Choroid plexus epithelial cell (primary cell): ENCODE measurements around the gene UBE2D1.
"Not testable (repeated sequence)": the region's sequence is repeated elsewhere in the genome, so short reads cannot be mapped to it uniquely, and the experiment has no call there.

Experiments used
- DNase-seq: peaks from one replicate; pipeline ENCODE4 v3.0.0-alpha.2; 2010; ENCODE audit warnings: low read depth
- H3K4me3 ChIP-seq: 2 replicates; pipeline ENCODE4 v1.5.1; 2011; ENCODE audit warnings: low read depth, mild to moderate bottlenecking, control low read depth, low read length, moderate library complexity
- TF ChIP-seq, protein P1 (sequence below): conservative IDR thresholded peaks from 2 replicates; pipeline ENCODE4 v1.5.1; 2011; ENCODE audit warnings: low read depth, mild to moderate bottlenecking, control low read depth, inconsistent platforms, low read length, moderate library complexity

Gene UBE2D1

DNA sequence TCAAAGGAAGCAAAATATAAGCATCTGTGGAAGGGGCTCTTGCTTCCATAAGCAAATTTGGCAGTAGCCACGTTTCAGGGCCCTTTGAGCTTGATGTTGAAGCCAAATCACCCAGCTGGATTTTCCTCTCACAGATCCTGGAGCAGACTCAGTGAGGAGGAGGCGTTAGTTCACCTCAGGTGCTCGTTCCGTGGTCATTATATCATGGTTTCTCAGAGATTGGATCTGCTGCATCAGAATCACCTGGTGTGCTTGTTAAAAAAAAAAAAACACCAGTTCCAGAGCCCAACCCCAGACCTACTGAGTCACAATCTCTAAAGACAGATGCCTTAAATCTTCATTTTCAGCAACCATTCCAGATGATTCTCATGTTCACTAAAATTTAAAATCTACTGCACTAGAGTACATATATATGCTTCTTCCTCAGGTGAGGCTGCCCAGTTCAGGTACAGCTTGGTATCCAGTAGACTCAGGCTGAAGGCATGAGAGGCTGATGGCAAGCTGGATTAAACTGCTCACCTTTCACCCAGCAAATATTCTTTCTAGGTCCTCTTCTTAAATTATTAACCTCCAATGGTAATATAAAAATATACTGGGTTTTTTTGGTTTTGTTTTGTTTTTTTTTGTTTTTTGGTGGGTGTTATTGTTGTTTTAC lies 75.3 kb downstream of the UBE2D1 start:
- DNase-seq = no peak
- no peak overlapping the region for H3K4me3 ChIP-seq
- TF ChIP-seq, protein P1, sequence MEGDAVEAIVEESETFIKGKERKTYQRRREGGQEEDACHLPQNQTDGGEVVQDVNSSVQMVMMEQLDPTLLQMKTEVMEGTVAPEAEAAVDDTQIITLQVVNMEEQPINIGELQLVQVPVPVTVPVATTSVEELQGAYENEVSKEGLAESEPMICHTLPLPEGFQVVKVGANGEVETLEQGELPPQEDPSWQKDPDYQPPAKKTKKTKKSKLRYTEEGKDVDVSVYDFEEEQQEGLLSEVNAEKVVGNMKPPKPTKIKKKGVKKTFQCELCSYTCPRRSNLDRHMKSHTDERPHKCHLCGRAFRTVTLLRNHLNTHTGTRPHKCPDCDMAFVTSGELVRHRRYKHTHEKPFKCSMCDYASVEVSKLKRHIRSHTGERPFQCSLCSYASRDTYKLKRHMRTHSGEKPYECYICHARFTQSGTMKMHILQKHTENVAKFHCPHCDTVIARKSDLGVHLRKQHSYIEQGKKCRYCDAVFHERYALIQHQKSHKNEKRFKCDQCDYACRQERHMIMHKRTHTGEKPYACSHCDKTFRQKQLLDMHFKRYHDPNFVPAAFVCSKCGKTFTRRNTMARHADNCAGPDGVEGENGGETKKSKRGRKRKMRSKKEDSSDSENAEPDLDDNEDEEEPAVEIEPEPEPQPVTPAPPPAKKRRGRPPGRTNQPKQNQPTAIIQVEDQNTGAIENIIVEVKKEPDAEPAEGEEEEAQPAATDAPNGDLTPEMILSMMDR = no peak

DNA sequence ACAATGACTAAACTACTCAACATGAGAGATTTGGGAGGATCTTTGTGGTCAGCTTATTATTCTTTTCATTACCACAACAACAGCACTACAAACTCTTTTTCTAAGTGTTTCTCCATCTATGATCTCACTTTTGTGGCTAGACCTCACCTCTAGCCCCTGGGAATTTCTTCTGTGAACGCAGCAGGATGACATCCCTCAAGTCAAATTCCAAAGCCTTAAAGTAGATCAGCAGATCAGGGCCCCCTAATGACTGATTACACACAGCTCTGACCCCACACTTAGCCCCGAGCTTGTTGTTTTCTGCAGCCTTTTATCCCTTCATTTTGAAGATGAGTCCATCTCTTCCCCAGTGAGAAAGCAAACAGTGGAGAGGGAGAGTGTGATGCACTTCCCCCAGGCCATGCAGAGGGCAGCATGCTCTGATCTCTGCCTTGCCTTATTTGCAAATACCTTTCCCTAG lies 77.7 kb downstream of the UBE2D1 start:
- DNase-seq = peak; percentile 96
- H3K4me3 ChIP-seq = no peak overlapping the region

DNA sequence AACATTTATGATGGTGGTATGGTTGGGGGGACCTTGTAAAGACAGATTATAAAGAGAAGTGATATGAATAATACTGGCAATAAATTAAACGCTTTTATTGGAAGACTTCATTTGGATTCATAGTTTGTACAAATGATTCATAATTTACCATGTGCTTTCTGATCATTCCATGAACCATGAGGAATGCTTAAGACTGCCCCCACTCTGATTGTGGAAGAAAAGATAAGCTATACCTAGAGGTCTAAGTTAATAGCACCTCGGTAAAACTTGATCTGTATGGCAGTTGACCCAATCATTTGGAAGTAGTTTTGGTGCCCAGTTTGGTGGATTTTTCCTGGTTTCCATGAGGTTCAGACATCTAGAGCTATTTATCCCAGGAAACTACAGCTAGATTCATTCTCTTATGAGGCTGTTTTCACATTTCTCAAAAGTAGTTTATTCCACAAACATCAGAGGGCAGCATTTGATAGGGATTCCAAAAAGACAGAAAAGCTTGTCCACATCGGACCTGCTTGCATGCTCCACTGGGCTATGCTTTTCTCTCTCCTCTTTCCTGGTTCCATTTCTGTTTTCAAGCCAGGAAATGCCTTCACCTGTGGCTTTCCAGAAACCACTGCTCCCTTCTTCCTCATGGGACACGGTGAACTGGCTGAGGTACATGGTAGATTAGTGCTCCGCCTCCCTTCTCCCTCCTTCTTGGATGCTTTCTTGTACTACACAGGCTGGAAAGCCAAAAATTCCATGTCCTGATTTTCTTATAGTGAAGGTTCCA lies 79.7 kb downstream of the UBE2D1 start:
- peak; percentile 91 for DNase-seq
- TF ChIP-seq, protein P1 = peak; percentile 66
- H3K4me3 ChIP-seq = no peak overlapping the region

More for the DNA sequence above, 77.7 kb downstream of the UBE2D1 start:
- TF ChIP-seq, protein P1 = peak; percentile 13

DNA sequence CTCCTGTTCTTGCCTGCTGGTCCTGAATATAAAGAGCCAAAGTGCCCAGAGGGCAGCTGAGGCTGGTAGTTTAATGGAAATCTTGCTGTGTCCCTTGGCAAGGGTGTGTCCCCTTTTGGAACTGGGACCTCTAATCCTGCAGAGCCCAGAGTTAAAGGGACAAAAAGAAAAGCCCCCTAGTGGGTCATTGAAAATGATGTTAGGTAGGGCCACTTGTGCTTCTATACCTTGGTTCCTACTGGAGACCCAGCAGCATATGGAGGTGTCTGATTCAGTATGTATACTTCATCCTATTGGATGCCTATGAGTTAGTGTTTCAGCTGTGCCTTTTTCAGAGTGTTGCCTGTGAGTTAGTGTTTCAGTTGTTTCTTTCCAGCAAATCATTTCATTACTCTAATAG lies 81.0 kb downstream of the UBE2D1 start:
- TF ChIP-seq, protein P1 = no peak
- DNase-seq = no peak
- H3K4me3 ChIP-seq = no peak overlapping the region

DNA sequence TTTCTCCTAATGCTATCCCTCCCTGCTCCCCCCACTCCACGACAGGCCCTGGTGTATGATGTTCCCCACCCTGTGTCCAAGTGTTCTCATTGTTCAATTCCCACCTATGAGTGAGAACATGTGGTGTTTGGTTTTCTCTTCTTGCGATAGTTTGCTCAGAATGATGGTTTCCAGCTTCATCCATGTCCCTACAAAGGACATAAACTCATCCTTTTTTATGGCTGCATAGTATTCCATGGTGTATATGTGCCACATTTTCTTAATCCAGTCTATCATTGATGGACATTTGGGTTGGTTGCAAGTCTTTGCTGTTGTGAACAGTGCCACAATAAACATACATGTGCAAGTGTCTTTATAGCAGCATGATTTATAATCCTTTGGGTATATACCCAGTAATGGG lies 83.1 kb downstream of the UBE2D1 start:
- not testable (repeated sequence) for DNase-seq, H3K4me3 ChIP-seq
